Fibroblast of lung (primary cell): Measurements from ENCODE around the gene CALU.

Experiments
- CTCF ChIP-seq, 2 donors: IDR thresholded peaks in 1 of 2; conservative IDR thresholded peaks in 1 of 2; 1 replicate in 1 of 2; 2 replicates in 1 of 2; pipeline ENCODE4 v1.5.1; 2011 to 2012; ENCODE audit warnings: low read length in 2 of 2, control low read depth in 1 of 2, inconsistent platforms in 1 of 2, low read depth in 1 of 2, mild to moderate bottlenecking in 1 of 2
- EZH2 ChIP-seq: IDR thresholded peaks from 2 replicates; pipeline ENCODE4 v1.5.1; 2012; ENCODE audit warnings: low read length, control low read depth, mild to moderate bottlenecking; ENCODE audit errors: missing control alignments

- no peak for TF ChIP-seq CTCF (conservative IDR thresholded peaks at IDR 0.05 in 1 of 2, IDR thresholded peaks at IDR 0.05 in 1 of 2; ENCODE audit: low read depth in 1 of 2, low read length in 2 of 2)
- TF ChIP-seq EZH2: no peak
Observed at GRCh38 chr7:128791121-128791971, 52.2 kb downstream of the CALU start, which contains the start of gene CCDC136.
